VCaP (cell line): ENCODE data around the gene AXIN2.

Source experiments
- H3K27ac ChIP-seq: fragments of 450-650 bp; 2 replicates; pipeline ENCODE4 v1.5.1; 2017
- TF ChIP-seq, protein P1 (sequence below): fragments of 450-650 bp; conservative IDR thresholded peaks from 2 replicates; pipeline ENCODE4 v1.5.1; 2017; ENCODE audit warnings: mild to moderate bottlenecking, moderate library complexity

The AXIN2 gene

DNA sequence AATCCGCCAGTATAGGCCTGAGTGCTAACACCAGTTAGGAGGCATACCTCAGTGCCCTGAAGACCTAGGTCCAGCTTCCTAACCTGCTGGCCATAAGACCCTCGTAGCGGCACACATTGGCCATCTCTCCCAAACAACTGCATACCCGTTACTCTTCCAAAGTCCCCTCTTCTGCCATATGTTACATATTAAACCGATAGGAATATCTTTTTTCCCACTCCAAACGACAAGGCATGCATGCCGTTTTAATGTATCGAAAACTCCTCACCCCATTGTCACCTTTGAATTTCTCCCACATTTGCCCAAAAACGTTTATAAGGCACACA is 721 bp upstream of the AXIN2 start:
- no peak overlapping the region for H3K27ac ChIP-seq
- TF ChIP-seq, protein P1, sequence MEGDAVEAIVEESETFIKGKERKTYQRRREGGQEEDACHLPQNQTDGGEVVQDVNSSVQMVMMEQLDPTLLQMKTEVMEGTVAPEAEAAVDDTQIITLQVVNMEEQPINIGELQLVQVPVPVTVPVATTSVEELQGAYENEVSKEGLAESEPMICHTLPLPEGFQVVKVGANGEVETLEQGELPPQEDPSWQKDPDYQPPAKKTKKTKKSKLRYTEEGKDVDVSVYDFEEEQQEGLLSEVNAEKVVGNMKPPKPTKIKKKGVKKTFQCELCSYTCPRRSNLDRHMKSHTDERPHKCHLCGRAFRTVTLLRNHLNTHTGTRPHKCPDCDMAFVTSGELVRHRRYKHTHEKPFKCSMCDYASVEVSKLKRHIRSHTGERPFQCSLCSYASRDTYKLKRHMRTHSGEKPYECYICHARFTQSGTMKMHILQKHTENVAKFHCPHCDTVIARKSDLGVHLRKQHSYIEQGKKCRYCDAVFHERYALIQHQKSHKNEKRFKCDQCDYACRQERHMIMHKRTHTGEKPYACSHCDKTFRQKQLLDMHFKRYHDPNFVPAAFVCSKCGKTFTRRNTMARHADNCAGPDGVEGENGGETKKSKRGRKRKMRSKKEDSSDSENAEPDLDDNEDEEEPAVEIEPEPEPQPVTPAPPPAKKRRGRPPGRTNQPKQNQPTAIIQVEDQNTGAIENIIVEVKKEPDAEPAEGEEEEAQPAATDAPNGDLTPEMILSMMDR = no peak

DNA sequence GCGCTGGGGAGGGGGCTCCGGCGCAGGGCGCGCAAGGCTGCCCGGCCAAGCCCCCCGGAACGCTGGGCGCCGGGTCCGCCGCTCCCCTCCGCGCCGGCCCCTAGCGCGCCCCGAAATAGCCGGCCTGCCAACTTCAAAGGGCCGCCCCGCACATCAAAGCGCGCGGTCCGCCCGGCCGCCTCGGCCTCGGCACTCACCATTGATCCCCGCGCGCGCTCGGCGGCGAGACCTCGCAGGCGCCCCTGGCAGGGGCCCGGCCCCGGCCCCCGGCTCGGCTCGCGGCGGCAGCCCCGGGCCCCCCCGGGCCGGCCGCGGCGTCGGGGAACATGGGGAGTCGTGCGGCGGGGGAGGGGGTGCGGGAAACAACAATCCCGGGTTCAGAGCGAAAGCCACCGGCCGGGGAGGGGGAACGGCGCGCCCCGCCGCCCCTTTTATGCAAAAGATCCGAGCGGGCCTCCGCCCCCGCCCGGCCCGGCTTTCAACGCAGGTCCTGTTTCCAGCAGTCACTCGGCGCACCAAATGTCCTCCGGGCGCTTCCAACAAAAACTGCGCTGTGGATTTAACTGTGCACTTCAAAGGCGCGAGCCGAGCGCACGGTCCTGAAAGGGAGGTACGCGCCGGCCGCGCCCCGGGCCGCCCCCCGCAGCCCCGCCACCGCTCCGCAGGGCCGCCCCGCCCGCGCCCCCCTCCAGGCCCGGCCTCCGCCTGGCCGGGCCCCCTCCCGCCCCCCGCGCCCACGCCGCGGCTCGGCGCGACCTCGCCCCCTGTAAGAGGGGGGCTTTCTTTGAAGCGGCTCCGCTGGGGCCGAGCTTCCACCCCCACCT is 608 bp downstream of the AXIN2 start:
- H3K27ac ChIP-seq = peak overlapping the region; percentile 87
- TF ChIP-seq, protein P1 = no peak

DNA sequence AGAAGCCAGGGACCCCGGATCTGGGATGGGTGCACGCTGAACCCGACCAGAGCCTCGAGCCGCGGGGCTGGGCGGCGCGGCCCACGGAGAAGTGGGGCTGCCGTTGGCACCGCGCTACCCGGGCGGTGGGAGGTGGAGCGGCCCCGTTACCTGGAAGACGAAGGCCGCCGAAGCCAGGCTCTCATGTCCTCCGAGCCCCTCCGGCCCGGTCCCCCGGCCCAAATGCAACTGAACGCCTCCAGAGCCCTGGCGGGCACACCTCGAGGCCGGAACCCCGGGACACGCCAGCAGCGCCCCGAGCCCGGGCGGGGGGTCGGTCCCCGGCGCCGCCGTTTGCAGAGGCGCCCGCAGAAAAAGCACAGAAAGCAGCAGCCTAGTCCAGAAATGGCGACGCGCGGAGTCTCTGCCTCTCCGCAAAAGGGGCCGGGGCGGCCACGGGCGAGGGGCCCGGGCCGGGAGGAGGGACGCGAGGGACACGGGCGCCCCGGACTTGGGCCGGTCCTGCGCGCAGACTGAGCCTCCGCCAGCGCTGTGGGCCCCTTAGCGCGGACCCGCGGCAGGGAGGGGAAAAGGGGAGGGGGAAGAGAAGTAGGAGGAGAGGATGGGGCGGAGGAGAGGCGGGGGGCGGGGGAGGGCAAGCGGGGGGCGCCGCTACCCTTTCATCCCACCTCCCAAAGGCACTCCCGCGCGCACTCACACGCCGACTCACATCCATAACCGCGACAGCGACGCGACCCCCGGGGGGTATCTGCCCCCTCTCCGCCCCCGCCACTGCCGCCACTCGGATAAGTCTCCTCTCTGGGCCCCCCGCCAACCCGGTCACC is 1.4 kb downstream of the AXIN2 start:
- TF ChIP-seq, protein P1 = no peak
- H3K27ac ChIP-seq = peak overlapping the region; percentile 87

DNA sequence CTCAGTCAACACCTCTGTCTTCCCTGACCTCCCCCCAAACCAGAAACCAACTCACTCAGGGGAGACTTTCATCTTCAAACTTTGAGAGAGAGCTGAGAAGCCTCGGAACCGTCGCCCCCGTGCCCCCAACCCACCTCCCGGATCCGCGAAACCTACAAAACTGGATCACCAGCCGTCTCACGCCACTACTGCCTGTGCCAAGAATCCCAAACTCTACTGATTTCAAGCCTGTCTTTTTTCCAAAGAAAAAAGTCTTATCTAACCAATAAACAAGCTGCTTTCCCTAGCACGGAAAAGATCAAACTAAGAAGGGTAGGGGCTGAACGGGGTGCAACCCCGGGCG is 2.0 kb downstream of the AXIN2 start:
- TF ChIP-seq, protein P1 = no peak
- H3K27ac ChIP-seq = peak overlapping the region; percentile 87; the same call in 1 of the 2 replicates

DNA sequence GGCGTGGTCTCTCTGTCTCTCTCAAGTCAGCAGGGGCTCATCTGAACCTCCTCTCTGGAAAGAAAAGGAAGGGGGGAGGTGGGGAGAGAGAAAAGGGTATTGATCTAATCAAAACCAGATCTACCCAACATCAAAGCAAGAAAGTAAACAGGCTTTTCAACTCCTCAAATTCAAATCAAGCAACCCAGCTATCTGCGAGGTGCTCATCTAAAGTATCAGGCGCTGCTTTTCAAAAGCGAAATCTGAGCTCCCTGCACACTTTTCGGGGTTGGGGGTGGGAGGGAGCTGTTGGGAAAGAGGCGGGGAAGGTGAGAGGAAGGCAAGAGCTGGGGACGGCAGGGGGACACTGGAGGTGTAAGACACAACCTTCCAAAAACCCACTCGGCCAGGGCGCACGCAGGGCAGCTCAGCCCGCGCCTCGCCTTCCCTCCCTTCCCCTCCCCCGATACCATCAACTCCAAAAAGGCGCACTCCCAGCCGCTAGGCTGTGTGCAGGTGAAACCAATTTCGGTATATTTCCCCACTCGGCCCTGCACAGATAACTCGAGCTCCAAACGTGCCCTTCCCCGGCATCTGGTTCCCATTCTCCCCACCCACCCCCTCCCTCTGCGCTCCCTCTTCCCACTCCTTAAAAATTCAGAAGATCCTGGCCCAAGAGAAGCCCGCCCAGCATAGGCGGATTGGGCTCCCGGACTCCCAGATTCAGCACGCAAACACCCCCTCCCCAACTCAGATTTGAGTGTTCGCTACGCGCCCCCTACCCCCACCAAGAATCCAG is 2.6 kb downstream of the AXIN2 start:
- H3K27ac ChIP-seq = no peak overlapping the region; the same call in 1 of the 2 replicates
- TF ChIP-seq, protein P1 = no peak

DNA sequence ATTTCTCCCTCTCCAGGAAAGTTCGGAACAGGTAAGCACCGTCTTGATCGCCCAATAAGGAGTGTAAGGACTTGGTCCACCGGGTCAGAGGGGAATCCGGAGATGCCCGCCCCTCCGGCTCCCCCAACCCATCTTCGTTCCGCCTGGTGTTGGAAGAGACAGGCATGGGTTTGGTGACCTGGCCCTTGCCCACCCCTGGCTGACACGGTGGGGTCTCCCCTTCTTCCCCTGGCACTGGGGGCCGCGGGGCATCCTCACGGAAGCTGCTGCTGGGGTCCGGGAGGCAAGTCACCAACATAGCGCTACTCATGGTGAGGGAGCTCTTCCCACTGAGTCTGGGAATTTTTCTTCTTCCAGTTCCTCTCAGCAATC is 3.2 kb downstream of the AXIN2 start:
- H3K27ac ChIP-seq = no peak overlapping the region
- TF ChIP-seq, protein P1 = no peak
